Measurements from ENCODE around the gene CSF3.

GRCh38 chr17:40033339-40033738, 18.1 kb downstream of the CSF3 start:
- TF ChIP-seq CTCF (IDR thresholded peaks at IDR 0.05): no peak
- no peak for TF ChIP-seq EZH2phosphoT487 (IDR thresholded peaks at IDR 0.05)
- TF ChIP-seq EZH2 (IDR thresholded peaks at IDR 0.05): no peak

Measured in neural progenitor cell (in vitro differentiated cells).